CD4-positive, alpha-beta T cell (primary cell): ENCODE data around the gene PCSK1N. TPM values are rescaled to one million over a fixed set of nuclear protein-coding genes. Genes with fewer than 3 reads are reported as not detected.
"Not testable (repeated sequence)": the region's sequence is repeated elsewhere in the genome, so short reads cannot be mapped to it uniquely, and the experiment has no call there.

Source experiments
- ATAC-seq: fragments of 200-7000 bp; cut with Tn5 transposase; one replicate; pipeline ENCODE4 v1.10.0; 2022; ENCODE audit warnings: mild to moderate bottlenecking; ENCODE audit not compliant: poor library complexity
- CTCF ChIA-PET: fragments of 350-600 bp; sonication (Branson Sonifier 250); formaldehyde crosslinking; loops from one replicate; lab custom pipeline; 2021; ENCODE audit warnings: antibody characterized with exemption, inconsistent platforms; lab: Charles Lee
- POLR2A ChIA-PET: fragments of 350-600 bp; sonication (Branson Sonifier 250); formaldehyde crosslinking; loops from one replicate; lab custom pipeline; 2021; ENCODE audit warnings: antibody characterized with exemption, inconsistent platforms; lab: Charles Lee
- DNase-seq, 14 experiments: peaks; one replicate each; pipeline ENCODE4 v3.0.0-alpha.2; 2013 to 2020; ENCODE audit warnings: mixed read lengths in 2 of 14
- H3K27ac ChIP-seq, 2 donors: one replicate each; pipeline versions ENCODE4 v1.5.1 to v1.7.0; 2013; ENCODE audit warnings: low read length in 2 of 2, low read depth in 1 of 2, mild to moderate bottlenecking in 1 of 2
- H3K27me3 ChIP-seq, 2 experiments: 1 replicate in 1 of 2; 2 replicates in 1 of 2; pipeline versions ENCODE4 v1.6.1 to v1.7.0; 2013; ENCODE audit warnings: low read length in 2 of 2, control low read depth in 1 of 2, mild to moderate bottlenecking in 1 of 2, moderate library complexity in 1 of 2; ENCODE audit not compliant: insufficient read depth in 2 of 2, control insufficient read depth in 1 of 2
- H3K36me3 ChIP-seq: one replicate; pipeline ENCODE4 v1.6.1; 2013; ENCODE audit warnings: low read length, control low read depth; ENCODE audit not compliant: insufficient read depth
- H3K4me1 ChIP-seq: one replicate; pipeline ENCODE4 v1.6.1; 2013; ENCODE audit warnings: low read length, control low read depth; ENCODE audit not compliant: insufficient read depth
- H3K4me3 ChIP-seq: one replicate; pipeline ENCODE4 v1.5.1; 2013; ENCODE audit warnings: mild to moderate bottlenecking, low read length, moderate library complexity
- H3K9me3 ChIP-seq, 2 experiments: 1 replicate in 1 of 2; 2 replicates in 1 of 2; pipeline versions ENCODE4 v1.6.1 to v1.7.0; 2013; ENCODE audit warnings: low read length in 2 of 2, mild to moderate bottlenecking in 2 of 2, control low read depth in 1 of 2, moderate library complexity in 1 of 2; ENCODE audit not compliant: control insufficient read depth in 1 of 2, insufficient read depth in 1 of 2
- H3K27ac Mint-ChIP-seq: one replicate; pipeline ENCODE4 v1.8.0; 2020; ENCODE audit warnings: mixed read lengths
- H3K27me3 Mint-ChIP-seq: one replicate; pipeline ENCODE4 v1.8.0; 2021; ENCODE audit warnings: mixed read lengths
- H3K36me3 Mint-ChIP-seq: one replicate; pipeline ENCODE4 v1.8.0; 2021; ENCODE audit warnings: low read depth, mixed read lengths
- H3K4me1 Mint-ChIP-seq: one replicate; pipeline ENCODE4 v1.8.0; 2021; ENCODE audit warnings: low read depth, mixed read lengths
- H3K4me3 Mint-ChIP-seq: one replicate; pipeline ENCODE4 v1.8.0; 2020; ENCODE audit warnings: mild to moderate bottlenecking, mixed read lengths
- H3K9me3 Mint-ChIP-seq: one replicate; pipeline ENCODE4 v1.8.0; 2020; ENCODE audit warnings: mixed read lengths
- CTCF ChIP-seq: fragments of 200-600 bp; IDR thresholded peaks from one replicate; pipeline ENCODE4 v1.8.0; 2022; ENCODE audit warnings: antibody characterized with exemption, mild to moderate bottlenecking
- intact Hi-C, 2 experiments: fragments of 100-400 bp; cut with DNase I in 1 of 2; cut with micrococcal nuclease in 1 of 2; formaldehyde crosslinking; loops; one replicate each; pipeline versions ENCODE4 v1.15.1 to v1.9.0; 2023 to 2025; cut with DNase I, micrococcal nuclease
- total RNA-seq, 174 experiments: library from RNA in 2 of 174; stranded (reverse) in 2 of 174; gene quantifications; one replicate each; pipeline ENCODE4 v1.2.3 and lab custom pipeline; 2021 to 2026

Gene PCSK1N
- total RNA-seq, 2 experiments from 2014 or later: 3.5 to 4.9 TPM

- peaks cover 7% of the 10 kb centered on the region for H3K27me3 Mint-ChIP-seq
- no peak for TF ChIP-seq CTCF
- H3K4me1 ChIP-seq: peaks cover 12% of the 10 kb centered on the region
- ATAC-seq (no peak), DNase-seq (no peak)
- ChIA-PET CTCF (no interaction called here), POLR2A (no interaction called here)
- peaks cover 0 to 4% of the 10 kb centered on the region in 2 experiments for H3K9me3 ChIP-seq
- no peaks in the 10 kb centered on the region for H3K9me3 Mint-ChIP-seq
- H3K4me1 Mint-ChIP-seq: no peaks in the 10 kb centered on the region
- peaks cover 16% of the 10 kb centered on the region in 2 experiments for H3K27me3 ChIP-seq
- H3K4me3 ChIP-seq: no peak overlapping the region
- H3K27ac Mint-ChIP-seq: no peak overlapping the region
- peaks cover 7% of the 10 kb centered on the region for H3K36me3 ChIP-seq
- intact Hi-C loops: no loop called here
- peaks cover 29% of the 10 kb centered on the region for H3K36me3 Mint-ChIP-seq
- no peak overlapping the region for H3K27ac ChIP-seq
- no peak overlapping the region for H3K4me3 Mint-ChIP-seq
These were observed 12.4 kb downstream of the PCSK1N start for GRCh38 chrX:48823053-48823452.

- ATAC-seq, POLR2A ChIA-PET, H3K27ac Mint-ChIP-seq, CTCF ChIA-PET, DNase-seq, H3K27me3 ChIP-seq, H3K9me3 ChIP-seq, H3K4me1 ChIP-seq, H3K4me3 Mint-ChIP-seq, intact Hi-C loops, H3K27me3 Mint-ChIP-seq, H3K9me3 Mint-ChIP-seq, H3K4me1 Mint-ChIP-seq, H3K27ac ChIP-seq, H3K4me3 ChIP-seq: not testable (repeated sequence)
- peaks cover 33% of the 10 kb centered on the region for H3K36me3 Mint-ChIP-seq
- peaks cover 18% of the 10 kb centered on the region for H3K36me3 ChIP-seq
These were observed 16.0 kb downstream of the PCSK1N start for GRCh38 chrX:48819394-48819793.

- Histone ChIP-seq H3K36me3 (peaks cover 18% of the 10 kb centered on the region), H3K4me1 (no peaks in the 10 kb centered on the region), H3K27me3 (peaks cover 0 to 4% of the 10 kb centered on the region in 2 experiments), H3K27ac (no peak overlapping the region), H3K4me3 (no peak overlapping the region), H3K9me3 (no peaks in the 10 kb centered on the region)
- no peaks in the 10 kb centered on the region for H3K27me3 Mint-ChIP-seq
- ATAC-seq: no peak
- TF ChIP-seq CTCF: no peak
- no peak overlapping the region for H3K4me3 Mint-ChIP-seq
- POLR2A ChIA-PET: no interaction called here
- CTCF ChIA-PET: no interaction called here
- H3K9me3 Mint-ChIP-seq: no peaks in the 10 kb centered on the region
- H3K27ac Mint-ChIP-seq: no peak overlapping the region
- intact Hi-C loops: no loop called here
- H3K36me3 Mint-ChIP-seq: peaks cover 37% of the 10 kb centered on the region
- no peaks in the 10 kb centered on the region for H3K4me1 Mint-ChIP-seq
- DNase-seq: no peak
These were observed 16.5 kb downstream of the PCSK1N start for GRCh38 chrX:48818866-48819265.

GRCh38 chrX:48818098-48818497 lies 17.3 kb downstream of the PCSK1N start:
- no peaks in the 10 kb centered on the region for H3K9me3 Mint-ChIP-seq
- Histone ChIP-seq H3K27ac (no peak overlapping the region), H3K4me3 (no peak overlapping the region), H3K27me3 (no peaks in the 10 kb centered on the region), H3K9me3 (no peaks in the 10 kb centered on the region), H3K36me3 (peaks cover 18% of the 10 kb centered on the region), H3K4me1 (no peaks in the 10 kb centered on the region)
- POLR2A ChIA-PET: no interaction called here
- intact Hi-C loops: no loop called here
- TF ChIP-seq CTCF: no peak
- no peaks in the 10 kb centered on the region for H3K27me3 Mint-ChIP-seq
- no peak overlapping the region for H3K27ac Mint-ChIP-seq
- CTCF ChIA-PET: no interaction called here
- DNase-seq: no peak
- no peaks in the 10 kb centered on the region for H3K4me1 Mint-ChIP-seq
- peaks cover 38% of the 10 kb centered on the region for H3K36me3 Mint-ChIP-seq
- no peak overlapping the region for H3K4me3 Mint-ChIP-seq
- ATAC-seq: no peak
